ENCODE results near the gene TFF3.

DNA sequence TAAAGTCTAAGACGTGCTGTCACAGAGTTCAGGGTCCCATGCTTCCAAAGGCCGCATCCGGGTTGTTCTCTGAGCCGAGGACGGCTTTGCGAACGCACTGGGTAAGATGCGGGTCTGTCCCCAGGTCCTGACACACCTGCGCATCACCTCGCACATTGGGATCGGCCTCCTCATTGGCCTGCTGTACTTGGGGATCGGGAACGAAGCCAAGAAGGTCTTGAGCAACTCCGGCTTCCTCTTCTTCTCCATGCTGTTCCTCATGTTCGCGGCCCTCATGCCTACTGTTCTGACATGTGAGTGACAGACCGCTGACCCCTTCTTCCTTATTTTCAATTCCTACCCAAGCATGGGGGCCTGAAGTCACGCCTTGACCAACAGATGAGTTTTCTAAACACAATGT is 25.3 kb downstream of the TFF3 start:
- TF ChIP-seq, protein P1, sequence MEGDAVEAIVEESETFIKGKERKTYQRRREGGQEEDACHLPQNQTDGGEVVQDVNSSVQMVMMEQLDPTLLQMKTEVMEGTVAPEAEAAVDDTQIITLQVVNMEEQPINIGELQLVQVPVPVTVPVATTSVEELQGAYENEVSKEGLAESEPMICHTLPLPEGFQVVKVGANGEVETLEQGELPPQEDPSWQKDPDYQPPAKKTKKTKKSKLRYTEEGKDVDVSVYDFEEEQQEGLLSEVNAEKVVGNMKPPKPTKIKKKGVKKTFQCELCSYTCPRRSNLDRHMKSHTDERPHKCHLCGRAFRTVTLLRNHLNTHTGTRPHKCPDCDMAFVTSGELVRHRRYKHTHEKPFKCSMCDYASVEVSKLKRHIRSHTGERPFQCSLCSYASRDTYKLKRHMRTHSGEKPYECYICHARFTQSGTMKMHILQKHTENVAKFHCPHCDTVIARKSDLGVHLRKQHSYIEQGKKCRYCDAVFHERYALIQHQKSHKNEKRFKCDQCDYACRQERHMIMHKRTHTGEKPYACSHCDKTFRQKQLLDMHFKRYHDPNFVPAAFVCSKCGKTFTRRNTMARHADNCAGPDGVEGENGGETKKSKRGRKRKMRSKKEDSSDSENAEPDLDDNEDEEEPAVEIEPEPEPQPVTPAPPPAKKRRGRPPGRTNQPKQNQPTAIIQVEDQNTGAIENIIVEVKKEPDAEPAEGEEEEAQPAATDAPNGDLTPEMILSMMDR (IDR thresholded peaks at IDR 0.05; ENCODE audit: poor library complexity, severe bottlenecking): no peak
- TF ChIP-seq TAF1 (IDR thresholded peaks at IDR 0.05; ENCODE audit: low read depth): no peak
- no peak for TF ChIP-seq EZH2 (IDR thresholded peaks at IDR 0.05; ENCODE audit: borderline replicate concordance, insufficient read depth, low read length, poor library complexity, severe bottlenecking)

Data from neural cell (in vitro differentiated cells).